H1 (cell line): ENCODE results near the gene NEDD8. TPM values are rescaled to one million over a fixed set of nuclear protein-coding genes. Genes with fewer than 3 reads are reported as not detected.

ENCODE experiments used
- ATF3 ChIP-seq: IDR thresholded peaks from 2 replicates; pipeline ENCODE4 v1.6.1; 2011; ENCODE audit warnings: low read depth, mild to moderate bottlenecking, low read length; ENCODE audit not compliant: insufficient read depth
- BCL11A ChIP-seq, 2 experiments: IDR thresholded peaks; one replicate each; pipeline ENCODE4 v1.6.1; 2011; ENCODE audit warnings: low read depth in 2 of 2, low read length in 2 of 2, mild to moderate bottlenecking in 2 of 2
- JUN ChIP-seq: IDR thresholded peaks from 2 replicates; pipeline ENCODE4 v1.6.1; 2011; ENCODE audit warnings: low read depth, mild to moderate bottlenecking, improper control_type of control experiment, low read length
- POU5F1 ChIP-seq: IDR thresholded peaks from 2 replicates; pipeline ENCODE4 v1.6.1; 2011; ENCODE audit warnings: low read depth, mild to moderate bottlenecking, low read length, moderate library complexity
- SIN3A ChIP-seq, 2 experiments: IDR thresholded peaks in 1 of 2; conservative IDR thresholded peaks in 1 of 2; 2 replicates each; pipeline ENCODE4 v1.6.1; 2011 to 2012; ENCODE audit warnings: low read length in 2 of 2, improper control_type of control experiment in 1 of 2, low read depth in 1 of 2, mild to moderate bottlenecking in 1 of 2
- SIRT6 ChIP-seq: IDR thresholded peaks from one replicate; pipeline ENCODE4 v1.7.1; 2012; ENCODE audit warnings: low read length, inconsistent platforms
- SRF ChIP-seq: IDR thresholded peaks from 2 replicates; pipeline ENCODE4 v1.6.1; 2011; ENCODE audit warnings: mild to moderate bottlenecking, low read depth, low read length, moderate library complexity
- TEAD4 ChIP-seq: IDR thresholded peaks from 2 replicates; pipeline ENCODE4 v1.6.1; 2012; ENCODE audit warnings: low read depth, low read length, inconsistent platforms, mixed read lengths
- polyA plus RNA-seq, 7 experiments: library from polyadenylated mRNA; depleted of rRNA in 3 of 7; stranded (reverse) in 5 of 7; unstranded in 2 of 7; fragments of >200 nt in 5 of 7; fragments of 200-250 nt in 2 of 7; gene quantifications; 1 replicate in 5 of 7; 2 replicates in 1 of 7; 4 replicates in 1 of 7; pipeline versions ENCODE4 v1.2.1 to v1.2.3, GENCODE V29; 2011 to 2013; ENCODE audit warnings: missing spikeins in 2 of 7, mixed read lengths in 2 of 7
- total RNA-seq: library from RNA; stranded (reverse); fragmentation: NEBNext Ultra II Directional; extraction: Animal tissue kit (Norgen Biotek cat#: 25700); gene quantifications from 2 replicates; pipeline ENCODE4 v1.2.1, GENCODE V29; 2021

The NEDD8 gene
- total and polyA plus RNA-seq, 2 of the 8 experiments (the other 6 are each of a cell fraction or from before 2014, with no cell fraction given), result 253 to 317 TPM

GRCh38 chr14:24280797-24281460 lies 48.8 kb upstream of the NEDD8 start (continued):
- no peak for TF ChIP-seq SIN3A (conservative IDR thresholded peaks at IDR 0.05 in 1 of 2, IDR thresholded peaks at IDR 0.05 in 1 of 2; ENCODE audit: low read depth in 1 of 2, low read length in 2 of 2)
- TF ChIP-seq JUN, result no peak
- TF ChIP-seq SRF, result no peak
- no peak for TF ChIP-seq SIRT6
- no peak for TF ChIP-seq BCL11A (IDR thresholded peaks at IDR 0.05; ENCODE audit: low read depth in 2 of 2, low read length in 2 of 2)
- no peak for TF ChIP-seq ATF3
- TF ChIP-seq POU5F1, result no peak
- TF ChIP-seq TEAD4, result no peak
